Brain microvascular endothelial cell (primary cell): Measurements from ENCODE around the gene PTPN9.

Experiments
- DNase-seq: peaks from one replicate; pipeline ENCODE4 v3.0.0-alpha.2; 2020
- H3K27ac ChIP-seq: fragments of 250-450 bp; sonication (Bioruptor Pico); 2 replicates; pipeline ENCODE4 v1.5.1; 2020; ENCODE audit warnings: mild to moderate bottlenecking, moderate library complexity
- H3K27me3 ChIP-seq: fragments of 250-450 bp; sonication (Bioruptor Pico); replicated peaks from 2 replicates; pipeline ENCODE4 v1.5.1; 2020; ENCODE audit warnings: mild to moderate bottlenecking
- H3K36me3 ChIP-seq: fragments of 250-450 bp; sonication (Bioruptor Pico); replicated peaks from 2 replicates; pipeline ENCODE4 v1.5.1; 2020; ENCODE audit warnings: mild to moderate bottlenecking
- H3K4me3 ChIP-seq: 2 replicates; pipeline ENCODE4 v1.5.1; 2011; ENCODE audit warnings: low read depth, mild to moderate bottlenecking, control low read depth, low read length, moderate library complexity
- CTCF ChIP-seq: IDR thresholded peaks from 2 replicates; pipeline ENCODE4 v1.5.1; 2011; ENCODE audit warnings: low read depth, mild to moderate bottlenecking, moderate library complexity, low read length, control low read depth, inconsistent platforms; ENCODE audit errors: missing control alignments
- in situ Hi-C: cut with HindIII; loops from 2 replicates; pipeline ENCODE4 v1.10.0; 2017; ENCODE audit warnings: low sequenced_read_pairs, low pct_ligation_motif_present

PTPN9 gene

GRCh38 chr15:75452865-75453702 is 126.0 kb downstream of the PTPN9 start:
- peak; percentile 37 for TF ChIP-seq CTCF
- H3K4me3 ChIP-seq, result peak overlapping the region; percentile 66
- peak overlapping the region; percentile 83 for H3K27ac ChIP-seq
- in situ Hi-C loops, result no loop called here
- H3K27me3 ChIP-seq, result no peaks in the 10 kb centered on the region
- peak; percentile 14 for DNase-seq
- H3K36me3 ChIP-seq, result no peaks in the 10 kb centered on the region

DNA sequence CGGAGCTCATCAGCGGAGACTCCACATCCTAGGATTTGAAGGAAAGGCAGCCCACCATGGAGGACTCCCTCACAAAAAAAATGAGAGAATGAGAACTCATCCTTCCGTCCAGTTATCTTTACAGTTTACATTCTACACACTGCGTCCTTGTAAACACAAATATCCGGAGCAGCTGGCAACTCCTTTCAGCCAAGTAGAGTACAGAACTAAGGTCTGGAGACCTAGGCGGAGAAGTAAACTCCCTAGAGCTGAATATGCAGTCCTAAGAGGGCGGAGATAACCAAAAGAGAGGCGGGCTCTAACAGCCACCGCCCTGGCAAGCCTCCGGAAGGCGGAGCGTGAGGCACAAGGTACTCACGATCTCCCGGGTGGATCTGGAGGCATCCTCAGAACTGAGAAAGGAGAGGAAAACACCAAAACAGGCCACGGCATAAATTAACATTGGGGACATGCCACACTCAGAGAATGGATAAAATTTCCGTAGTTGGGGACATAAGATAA is 126.7 kb downstream of the PTPN9 start:
- H3K4me3 ChIP-seq, result peak overlapping the region; percentile 66
- H3K27me3 ChIP-seq, result no peaks in the 10 kb centered on the region
- H3K36me3 ChIP-seq, result no peaks in the 10 kb centered on the region
- DNase-seq, result peak; percentile 68
- in situ Hi-C loops, result no loop called here
- no peak for TF ChIP-seq CTCF
- peak overlapping the region; percentile 83 for H3K27ac ChIP-seq

- H3K4me3 ChIP-seq, result peak within 1 kb of the TSS; percentile 93
- H3K36me3 ChIP-seq, result no peaks in the 10 kb centered on the region
- no peaks in the 10 kb centered on the region for H3K27me3 ChIP-seq
- in situ Hi-C loops, result no loop called here
- H3K27ac ChIP-seq, result peak within 1 kb of the TSS; percentile 85
- no peak for TF ChIP-seq CTCF
- peak; percentile 100 for DNase-seq
Observed at GRCh38 chr15:75451674-75452363, 127.3 kb downstream of the PTPN9 start, which contains the start of gene SIN3A. Gene SIN3A, minus strand, starts transcription at chr15:75451690. Its CDS starts 21,315 bp downstream, at chr15:75430375.

DNA sequence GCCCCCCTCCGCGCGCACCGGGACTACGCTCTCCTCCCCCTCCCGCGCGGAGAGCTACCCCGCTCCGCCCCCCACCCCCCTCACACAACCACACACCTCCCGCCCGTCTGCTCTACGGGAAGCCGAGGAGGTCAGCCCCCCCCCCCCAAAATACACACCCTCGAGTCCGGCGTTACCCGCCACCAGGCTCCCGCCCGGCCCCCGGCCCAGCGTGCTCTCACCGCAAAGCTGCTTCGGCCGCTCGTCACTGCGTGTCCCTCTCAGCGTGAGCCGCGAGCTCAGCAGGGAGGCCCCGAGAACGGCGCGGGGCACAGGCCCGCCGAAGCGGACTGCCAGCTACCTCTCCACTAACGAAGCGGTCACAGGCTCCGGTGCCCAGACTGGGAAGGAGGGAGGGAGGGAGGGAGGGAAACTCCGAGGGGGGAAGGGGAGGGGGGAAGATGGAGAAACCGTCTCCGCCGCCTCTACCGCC is 127.9 kb downstream of the PTPN9 start:
- H3K27me3 ChIP-seq, result no peaks in the 10 kb centered on the region
- peak overlapping the region; percentile 93 for H3K4me3 ChIP-seq
- H3K36me3 ChIP-seq, result no peaks in the 10 kb centered on the region
- no peak for DNase-seq
- H3K27ac ChIP-seq, result peak overlapping the region; percentile 85
- TF ChIP-seq CTCF, result no peak
- in situ Hi-C loops, result no loop called here

- in situ Hi-C loops, result no loop called here
Observed at GRCh38 chr15:75450307-75451201, 128.6 kb downstream of the PTPN9 start.

More at GRCh38 chr15:75450307-75451201, 128.6 kb downstream of the PTPN9 start:
- Histone ChIP-seq H3K27ac (peak overlapping the region; percentile 73), H3K27me3 (no peaks in the 10 kb centered on the region), H3K4me3 (peak overlapping the region; percentile 93), H3K36me3 (no peaks in the 10 kb centered on the region)
- DNase-seq, result peak; percentile 95
- TF ChIP-seq CTCF, result no peak
